ENCODE results near the gene TSPEAR. TPM values are rescaled to one million over a fixed set of nuclear protein-coding genes. Genes with fewer than 3 reads are reported as not detected.

TSPEAR gene
- total RNA-seq, 1 experiment from 2014 or later, result 2.1 TPM

- TF ChIP-seq ATF3 (CRISPR knock-in tag; conservative IDR thresholded peaks at IDR 0.05) (no peak), ESRRA (CRISPR knock-in tag; IDR thresholded peaks at IDR 0.05; ENCODE audit: borderline replicate concordance) (no peak), HMGXB4 (CRISPR knock-in tag; IDR thresholded peaks at IDR 0.05) (no peak), IRF2 (CRISPR knock-in tag; IDR thresholded peaks at IDR 0.05; ENCODE audit: borderline replicate concordance, low read depth) (no peak), PRRX2 (CRISPR knock-in tag; IDR thresholded peaks at IDR 0.05) (no peak)
Observed at GRCh38 chr21:44571844-44572782, 139.3 kb downstream of the TSPEAR start (continued).

DNA sequence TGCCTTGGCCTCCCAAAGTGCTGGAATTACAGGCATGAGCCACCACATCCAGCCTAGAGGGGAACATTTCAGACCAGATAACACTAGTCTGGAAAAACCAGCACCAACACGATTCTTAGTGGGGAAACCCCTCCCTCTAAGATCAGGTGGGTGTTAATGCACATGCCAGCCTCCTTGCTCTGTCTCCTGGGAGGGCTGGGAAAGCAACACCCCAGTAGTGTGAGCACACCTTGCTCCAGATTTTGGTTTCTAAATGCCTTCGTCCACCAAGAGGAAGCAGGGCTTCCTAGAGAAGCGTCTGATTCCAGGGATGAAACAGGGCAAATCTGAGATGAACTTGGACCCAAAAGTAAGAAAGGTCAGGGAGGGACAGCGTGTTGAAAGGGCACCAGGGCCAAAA lies 140.1 kb downstream of the TSPEAR start:
- no peak overlapping the region for H3K27ac Mint-ChIP-seq
- H3K4me3 Mint-ChIP-seq, result no peak overlapping the region
- H3K4me1 Mint-ChIP-seq, result peaks cover 11% of the 10 kb centered on the region
- no peak for TF ChIP-seq ATF3 (CRISPR knock-in tag; conservative IDR thresholded peaks at IDR 0.05)
- TF ChIP-seq ATF2 (CRISPR knock-in tag; IDR thresholded peaks at IDR 0.05; ENCODE audit: borderline replicate concordance, low read depth), result no peak
- TF ChIP-seq SMAD4 (CRISPR knock-in tag; IDR thresholded peaks at IDR 0.05), result no peak
- TF ChIP-seq, protein P1, sequence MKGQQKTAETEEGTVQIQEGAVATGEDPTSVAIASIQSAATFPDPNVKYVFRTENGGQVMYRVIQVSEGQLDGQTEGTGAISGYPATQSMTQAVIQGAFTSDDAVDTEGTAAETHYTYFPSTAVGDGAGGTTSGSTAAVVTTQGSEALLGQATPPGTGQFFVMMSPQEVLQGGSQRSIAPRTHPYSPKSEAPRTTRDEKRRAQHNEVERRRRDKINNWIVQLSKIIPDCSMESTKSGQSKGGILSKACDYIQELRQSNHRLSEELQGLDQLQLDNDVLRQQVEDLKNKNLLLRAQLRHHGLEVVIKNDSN (CRISPR knock-in tag; IDR thresholded peaks at IDR 0.05), result no peak
- no peak for TF ChIP-seq HMGA2 (CRISPR knock-in tag; IDR thresholded peaks at IDR 0.05)
- TF ChIP-seq NFATC4 (CRISPR knock-in tag; IDR thresholded peaks at IDR 0.05), result no peak
- TF ChIP-seq FOXP1 (CRISPR knock-in tag; IDR thresholded peaks at IDR 0.05; ENCODE audit: borderline replicate concordance), result no peak
- TF ChIP-seq ZNF317 (CRISPR knock-in tag; IDR thresholded peaks at IDR 0.05; ENCODE audit: borderline replicate concordance, low read depth), result no peak
- TF ChIP-seq ZNF396 (CRISPR knock-in tag; IDR thresholded peaks at IDR 0.05; ENCODE audit: borderline replicate concordance), result no peak
- TF ChIP-seq GTF2I (CRISPR knock-in tag; conservative IDR thresholded peaks at IDR 0.05), result no peak
- TF ChIP-seq, protein P2, sequence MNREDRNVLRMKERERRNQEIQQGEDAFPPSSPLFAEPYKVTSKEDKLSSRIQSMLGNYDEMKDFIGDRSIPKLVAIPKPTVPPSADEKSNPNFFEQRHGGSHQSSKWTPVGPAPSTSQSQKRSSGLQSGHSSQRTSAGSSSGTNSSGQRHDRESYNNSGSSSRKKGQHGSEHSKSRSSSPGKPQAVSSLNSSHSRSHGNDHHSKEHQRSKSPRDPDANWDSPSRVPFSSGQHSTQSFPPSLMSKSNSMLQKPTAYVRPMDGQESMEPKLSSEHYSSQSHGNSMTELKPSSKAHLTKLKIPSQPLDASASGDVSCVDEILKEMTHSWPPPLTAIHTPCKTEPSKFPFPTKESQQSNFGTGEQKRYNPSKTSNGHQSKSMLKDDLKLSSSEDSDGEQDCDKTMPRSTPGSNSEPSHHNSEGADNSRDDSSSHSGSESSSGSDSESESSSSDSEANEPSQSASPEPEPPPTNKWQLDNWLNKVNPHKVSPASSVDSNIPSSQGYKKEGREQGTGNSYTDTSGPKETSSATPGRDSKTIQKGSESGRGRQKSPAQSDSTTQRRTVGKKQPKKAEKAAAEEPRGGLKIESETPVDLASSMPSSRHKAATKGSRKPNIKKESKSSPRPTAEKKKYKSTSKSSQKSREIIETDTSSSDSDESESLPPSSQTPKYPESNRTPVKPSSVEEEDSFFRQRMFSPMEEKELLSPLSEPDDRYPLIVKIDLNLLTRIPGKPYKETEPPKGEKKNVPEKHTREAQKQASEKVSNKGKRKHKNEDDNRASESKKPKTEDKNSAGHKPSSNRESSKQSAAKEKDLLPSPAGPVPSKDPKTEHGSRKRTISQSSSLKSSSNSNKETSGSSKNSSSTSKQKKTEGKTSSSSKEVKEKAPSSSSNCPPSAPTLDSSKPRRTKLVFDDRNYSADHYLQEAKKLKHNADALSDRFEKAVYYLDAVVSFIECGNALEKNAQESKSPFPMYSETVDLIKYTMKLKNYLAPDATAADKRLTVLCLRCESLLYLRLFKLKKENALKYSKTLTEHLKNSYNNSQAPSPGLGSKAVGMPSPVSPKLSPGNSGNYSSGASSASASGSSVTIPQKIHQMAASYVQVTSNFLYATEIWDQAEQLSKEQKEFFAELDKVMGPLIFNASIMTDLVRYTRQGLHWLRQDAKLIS (CRISPR knock-in tag; IDR thresholded peaks at IDR 0.05; ENCODE audit: borderline replicate concordance), result no peak
- ATAC-seq (no peak), DNase-seq (ENCODE audit: low spot score) (no peak)
- POLR2A ChIA-PET, result no interaction called here
- CTCF ChIA-PET, result no interaction called here
- peaks cover 6% of the 10 kb centered on the region for H3K27me3 Mint-ChIP-seq (ENCODE audit: low read depth)
- peaks cover 17% of the 10 kb centered on the region for H3K36me3 Mint-ChIP-seq
- peaks cover 23% of the 10 kb centered on the region for H3K9me3 Mint-ChIP-seq
